Activated CD4-positive, CD25-positive, alpha-beta regulatory T cell treated with anti-CD3 and anti-CD28 coated beads, Interleukin-2, amount 50 U/mL, for 72 hours (primary cell): Measurements from ENCODE around the gene PLEK2.
"Not testable (repeated sequence)": the region's sequence is repeated elsewhere in the genome, so short reads cannot be mapped to it uniquely, and the experiment has no call there.

Experiments used
- DNase-seq: peaks from one replicate; pipeline ENCODE4 v3.0.0; 2021

Gene PLEK2

DNA sequence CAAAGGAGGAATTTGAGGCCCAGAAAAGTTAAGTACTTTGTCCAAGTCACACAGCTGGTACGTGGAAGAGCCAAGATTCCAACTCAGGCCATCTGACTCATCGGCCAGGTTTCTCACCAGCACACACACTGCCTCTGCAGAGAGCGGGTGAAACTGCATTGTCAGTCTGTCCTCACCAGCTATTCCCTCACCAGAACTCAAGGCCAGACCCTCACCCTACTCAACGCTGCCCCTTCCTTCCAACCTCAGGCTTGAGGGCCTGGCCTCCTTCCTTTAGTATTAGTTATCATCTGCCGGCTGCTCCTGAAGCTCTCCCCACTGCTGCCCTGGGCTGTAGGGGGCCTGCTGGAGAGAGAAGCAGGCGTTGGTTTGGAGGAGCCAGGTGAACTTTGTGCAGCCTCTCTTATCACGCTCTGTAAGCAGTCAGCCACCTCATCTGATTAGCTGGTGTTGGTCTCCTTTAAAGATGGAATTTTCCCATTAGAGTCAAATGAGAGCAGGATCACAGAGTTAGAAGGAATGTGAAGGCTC, 16.6 kb upstream of the PLEK2 start:
- no peak for DNase-seq

DNA sequence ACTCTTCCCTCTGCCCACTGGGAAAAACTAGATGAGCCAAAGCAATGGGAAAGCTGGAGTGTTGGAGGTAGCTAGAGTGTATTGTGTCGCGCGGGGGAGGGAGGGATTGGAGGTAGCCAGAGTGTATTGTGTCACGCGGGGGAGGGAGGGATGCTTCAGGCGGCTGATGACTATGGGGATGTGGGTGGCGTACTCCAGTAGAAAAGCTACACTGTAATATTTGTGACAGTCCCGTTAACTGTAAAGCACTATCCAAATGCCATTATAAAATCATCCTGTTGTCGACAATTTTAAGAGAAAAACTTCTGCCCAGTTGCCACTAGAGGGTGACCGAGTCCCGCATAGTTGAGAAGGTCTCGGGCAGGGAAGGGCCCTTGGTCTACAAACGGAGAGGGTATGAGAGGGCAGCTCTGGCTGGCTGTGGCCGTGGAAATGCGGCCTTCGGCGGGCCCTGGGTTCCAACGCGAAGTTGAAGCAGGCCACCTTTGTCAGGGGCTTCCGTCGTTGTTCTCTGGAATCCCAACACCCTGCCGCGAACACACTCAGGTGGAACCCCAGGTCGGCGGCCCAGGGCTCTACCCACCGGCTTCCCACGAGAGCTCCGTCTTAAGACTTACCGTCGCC, 15.1 kb upstream of the PLEK2 start:
- DNase-seq: peak; percentile 64

DNA sequence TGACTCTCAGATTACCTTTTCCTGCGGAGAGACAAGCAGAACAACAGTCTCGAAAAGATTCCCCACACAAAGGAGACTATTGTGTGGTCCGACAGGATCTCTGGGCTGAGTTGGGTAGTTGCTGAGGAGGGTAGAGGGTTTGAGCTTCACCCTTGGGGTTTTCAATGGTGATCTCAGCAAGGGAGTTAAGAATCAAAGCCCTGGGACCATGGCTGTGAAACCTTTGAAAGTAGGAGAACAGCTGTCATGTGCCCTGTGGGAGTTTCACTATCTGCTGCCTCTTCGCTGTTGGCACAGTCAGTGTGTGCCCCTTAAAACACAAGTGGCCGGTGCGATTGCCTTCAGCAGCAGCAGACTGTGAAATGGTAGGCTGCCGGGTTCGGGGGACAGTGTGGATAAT, 14.2 kb upstream of the PLEK2 start:
- DNase-seq: no peak

DNA sequence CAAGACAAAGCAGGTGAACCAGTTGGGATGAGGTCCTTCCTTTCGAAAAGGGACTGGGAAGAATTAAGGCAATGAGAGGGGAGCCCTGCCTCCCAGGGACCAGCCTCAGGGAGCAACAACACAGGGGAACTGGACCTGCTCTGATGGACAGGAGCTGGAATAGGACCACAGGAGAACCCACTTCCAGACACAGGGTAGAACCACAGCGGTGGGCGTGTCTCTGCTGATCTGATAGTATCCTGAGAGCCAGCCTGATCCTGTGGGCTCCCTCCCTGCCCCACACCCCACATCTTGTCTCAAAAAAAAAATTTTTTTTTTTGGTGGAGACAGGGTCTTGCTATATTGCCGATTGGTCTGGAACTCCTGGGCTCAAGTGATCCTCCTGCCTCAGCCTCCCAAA, 13.6 kb upstream of the PLEK2 start:
- no peak for DNase-seq

DNA sequence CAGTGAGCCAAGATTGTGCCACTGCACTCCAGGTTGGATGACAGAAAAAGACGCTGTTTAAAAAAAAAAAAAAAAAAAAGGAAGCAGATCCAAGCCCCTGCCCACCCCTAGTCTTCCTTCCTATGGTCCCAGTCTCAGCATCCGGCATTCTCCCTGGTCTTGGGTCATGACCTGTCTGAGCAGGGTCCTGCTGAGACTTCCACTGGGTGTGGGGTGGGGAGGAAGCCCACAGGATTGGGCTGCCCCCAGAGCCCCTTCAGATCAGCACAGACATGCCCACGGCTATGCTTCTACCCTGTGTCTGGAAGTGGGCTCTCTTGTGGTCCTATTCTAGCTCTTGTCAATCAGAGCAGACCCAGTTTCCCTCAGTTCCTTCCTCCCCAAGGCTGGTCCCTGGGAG, 12.6 kb upstream of the PLEK2 start:
- no peak for DNase-seq

DNA sequence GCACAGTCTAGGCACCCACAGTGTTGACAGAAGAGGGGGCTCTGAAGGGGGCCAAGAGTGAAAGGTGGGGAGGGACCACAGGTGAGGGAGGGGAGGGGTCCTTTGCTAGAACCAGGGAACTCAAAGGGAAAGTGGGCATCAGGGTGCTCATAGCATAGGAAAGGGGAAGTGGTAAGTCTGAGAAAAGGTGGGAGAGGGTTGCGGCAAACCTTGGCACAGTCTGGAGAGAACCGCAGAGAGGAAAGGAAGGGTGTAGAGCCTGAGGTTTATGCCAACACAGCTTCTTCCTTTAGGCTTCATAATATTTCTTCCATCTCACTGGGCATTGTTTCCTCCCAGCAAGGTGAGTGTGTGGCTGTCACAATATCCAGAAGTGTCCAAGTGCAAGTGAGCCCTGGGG, 11.5 kb upstream of the PLEK2 start:
- DNase-seq: no peak

DNA sequence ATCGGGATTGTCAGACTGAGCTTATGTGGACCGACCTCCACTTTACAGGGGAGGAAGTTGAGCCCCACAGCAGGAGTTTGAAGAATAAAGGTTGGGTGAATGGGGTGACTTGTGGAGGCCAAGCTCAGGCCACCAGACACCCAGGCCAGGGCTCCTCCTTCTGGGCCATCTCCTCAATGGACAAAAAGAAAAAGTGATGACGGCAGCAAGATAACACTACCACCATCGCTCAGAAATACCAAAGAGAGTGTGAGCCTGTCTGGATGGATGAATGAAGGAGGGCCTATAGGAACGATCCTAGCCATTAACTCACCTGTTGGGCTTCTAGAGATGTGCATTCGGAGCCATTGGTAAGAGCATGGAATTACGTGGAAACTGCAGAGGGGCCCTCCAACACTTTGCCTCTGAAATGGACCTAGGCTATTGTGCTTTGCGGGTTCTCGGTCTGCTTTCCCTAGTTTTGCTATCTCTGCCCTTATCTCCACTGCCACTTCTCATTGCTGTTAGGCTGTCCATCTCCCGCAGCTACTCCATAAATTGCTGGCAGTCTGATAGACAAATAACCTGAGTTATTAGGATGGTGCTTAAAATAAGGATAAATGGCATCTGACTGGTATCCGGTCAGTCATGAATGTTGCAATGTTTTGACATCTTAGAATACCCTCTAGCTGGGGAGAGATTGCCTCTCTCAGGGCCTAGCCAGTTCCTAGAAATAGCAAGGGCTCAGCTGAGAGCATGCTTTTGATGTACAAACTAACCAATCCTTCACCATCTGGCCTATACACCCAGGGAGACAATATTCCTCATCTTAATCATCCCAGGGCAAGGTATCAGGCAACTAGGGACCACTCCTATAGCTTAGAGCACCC, 9.6 kb upstream of the PLEK2 start:
- DNase-seq: no peak

DNA sequence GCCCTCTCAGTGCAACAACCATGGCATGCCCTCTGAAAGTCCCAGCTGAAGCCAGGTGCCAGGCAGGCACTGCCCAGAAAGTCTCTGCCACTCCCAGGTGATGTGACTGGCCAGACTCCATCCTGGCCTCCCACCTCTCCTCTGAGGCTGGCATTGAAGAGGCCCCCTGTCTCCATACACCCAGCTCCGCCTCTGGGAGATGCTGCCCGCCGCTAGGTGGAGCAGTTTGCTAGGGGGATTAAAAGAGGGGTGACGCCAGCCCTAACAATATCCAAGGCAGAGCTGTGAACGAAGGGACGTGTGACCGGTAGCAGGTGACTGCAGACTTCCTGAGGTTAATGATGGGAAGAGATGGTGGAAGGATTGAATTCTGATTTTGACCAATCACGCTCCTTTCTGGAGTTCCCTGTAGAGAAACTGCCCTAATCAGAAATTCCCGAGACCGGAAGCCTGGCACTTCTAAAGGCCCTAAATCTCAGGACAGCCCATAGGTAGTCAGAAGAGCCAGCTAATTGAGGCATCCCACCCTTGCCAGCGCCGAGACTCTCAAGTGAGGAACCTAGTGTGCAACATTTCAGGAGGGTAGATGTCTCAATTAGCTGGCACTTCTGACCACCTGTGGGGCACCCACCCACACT, 8.3 kb upstream of the PLEK2 start:
- no peak for DNase-seq

DNA sequence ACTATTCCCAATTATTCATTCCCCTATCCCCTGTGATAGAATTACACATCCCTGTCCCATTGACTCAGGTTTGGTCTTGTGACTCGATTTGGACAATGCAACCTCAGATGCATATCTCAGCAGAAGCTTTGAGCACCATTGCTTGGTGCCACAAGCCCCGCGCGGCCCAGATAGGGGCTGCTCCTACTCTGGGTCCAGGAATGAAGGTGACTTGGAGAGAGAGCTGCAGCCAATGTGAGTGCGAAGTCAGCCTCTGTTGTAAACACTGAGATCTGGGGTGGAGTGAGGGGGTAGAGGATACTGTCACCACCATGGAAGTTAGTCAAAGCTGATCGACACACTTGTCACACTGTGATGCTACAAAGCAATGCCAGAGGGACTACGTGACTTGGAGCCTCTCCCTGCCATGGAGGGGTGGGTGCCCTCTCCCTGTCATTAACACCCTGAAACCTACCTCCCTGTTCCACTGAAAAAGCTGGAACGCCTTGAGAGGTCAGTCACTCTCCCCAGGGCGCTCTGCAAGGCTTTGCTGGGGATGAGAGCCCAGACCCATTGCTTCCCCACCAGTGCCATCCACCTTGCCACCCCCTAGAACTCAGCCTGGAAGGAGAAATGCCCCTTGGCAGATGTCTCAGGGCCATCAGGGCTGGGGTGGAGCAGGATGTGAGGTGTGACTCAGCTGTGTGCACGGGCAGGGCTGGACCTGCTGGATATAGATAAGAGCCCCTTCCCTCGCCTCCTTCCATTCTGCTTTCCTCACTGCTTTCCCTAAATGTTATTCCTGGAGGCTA, 6.6 kb upstream of the PLEK2 start:
- no peak for DNase-seq

DNA sequence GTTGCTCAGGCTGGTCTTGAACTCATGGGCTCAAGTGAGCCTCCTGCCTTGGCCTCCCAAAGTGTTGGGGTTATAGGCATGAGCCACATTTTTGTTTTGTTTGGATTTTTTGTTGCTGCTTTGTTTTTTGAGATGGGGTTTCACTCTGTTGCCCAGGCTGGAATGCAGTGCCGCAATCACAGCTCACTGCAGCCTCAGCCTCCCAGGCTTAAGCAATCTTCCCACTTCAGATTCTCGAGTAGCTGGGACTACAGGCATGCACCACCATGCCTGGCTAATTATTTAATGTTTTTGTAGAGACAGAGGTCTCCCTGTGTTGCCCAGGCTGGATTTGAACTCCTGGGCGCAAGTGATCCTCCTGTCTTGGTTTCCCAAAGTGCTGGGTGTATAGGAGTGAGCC, 5.7 kb upstream of the PLEK2 start:
- no peak for DNase-seq

DNA sequence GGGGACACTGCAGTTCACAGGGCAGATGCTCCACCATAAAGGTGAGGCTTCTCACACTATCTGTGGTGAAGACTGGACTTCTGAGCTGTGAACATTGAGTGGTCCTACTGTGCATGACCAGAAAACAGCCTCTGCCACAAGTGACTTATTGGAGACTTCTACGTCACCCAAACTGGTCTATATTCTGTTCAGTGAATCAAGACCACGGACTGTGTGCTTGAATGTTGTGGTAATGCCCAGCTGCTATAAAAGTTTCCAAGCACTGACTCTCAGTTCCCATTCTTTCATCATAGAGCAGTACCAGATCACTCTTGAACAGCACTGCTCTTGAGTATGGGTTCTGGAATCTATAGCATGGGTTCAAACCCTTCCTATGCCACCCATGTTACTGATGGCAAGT, 4.8 kb upstream of the PLEK2 start:
- DNase-seq: no peak

DNA sequence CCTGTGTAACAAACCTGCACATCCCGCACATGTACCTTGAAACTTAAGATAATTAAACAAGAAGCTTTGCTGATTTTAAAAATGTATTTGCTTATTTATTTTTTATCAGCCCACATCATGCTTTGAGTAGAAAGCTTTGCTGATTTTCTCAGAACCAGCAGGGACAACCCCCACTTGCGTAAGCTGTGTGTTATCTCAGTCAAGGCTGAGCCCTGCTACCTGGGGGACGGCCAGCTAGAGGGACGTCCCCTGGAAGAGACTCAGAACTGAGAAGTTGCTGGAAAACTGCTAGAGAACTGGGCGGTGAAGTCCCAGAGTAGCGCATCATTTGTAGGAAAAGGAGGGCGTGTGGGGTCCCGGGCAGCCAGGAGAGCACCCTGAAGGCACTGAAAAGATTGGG, 4.1 kb upstream of the PLEK2 start:
- DNase-seq: no peak

DNA sequence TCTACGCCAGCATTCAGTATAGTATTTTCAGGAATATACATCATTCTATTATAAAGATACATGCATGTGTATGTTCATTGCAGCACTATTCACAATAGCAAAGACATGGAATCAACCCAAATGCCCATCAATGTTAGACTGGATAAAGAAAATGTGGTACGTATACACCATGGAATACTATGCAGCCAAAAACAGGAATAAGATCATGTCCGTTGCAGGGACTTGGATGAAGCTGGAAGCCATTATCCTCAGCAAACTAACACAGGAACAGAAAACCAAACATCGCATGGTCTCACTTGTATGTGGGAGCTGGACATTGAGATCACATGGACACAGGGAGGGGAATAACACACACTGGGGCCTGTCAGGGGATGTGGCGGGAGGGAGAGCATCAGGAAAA, 3.6 kb upstream of the PLEK2 start:
- DNase-seq: not testable (repeated sequence)

DNA sequence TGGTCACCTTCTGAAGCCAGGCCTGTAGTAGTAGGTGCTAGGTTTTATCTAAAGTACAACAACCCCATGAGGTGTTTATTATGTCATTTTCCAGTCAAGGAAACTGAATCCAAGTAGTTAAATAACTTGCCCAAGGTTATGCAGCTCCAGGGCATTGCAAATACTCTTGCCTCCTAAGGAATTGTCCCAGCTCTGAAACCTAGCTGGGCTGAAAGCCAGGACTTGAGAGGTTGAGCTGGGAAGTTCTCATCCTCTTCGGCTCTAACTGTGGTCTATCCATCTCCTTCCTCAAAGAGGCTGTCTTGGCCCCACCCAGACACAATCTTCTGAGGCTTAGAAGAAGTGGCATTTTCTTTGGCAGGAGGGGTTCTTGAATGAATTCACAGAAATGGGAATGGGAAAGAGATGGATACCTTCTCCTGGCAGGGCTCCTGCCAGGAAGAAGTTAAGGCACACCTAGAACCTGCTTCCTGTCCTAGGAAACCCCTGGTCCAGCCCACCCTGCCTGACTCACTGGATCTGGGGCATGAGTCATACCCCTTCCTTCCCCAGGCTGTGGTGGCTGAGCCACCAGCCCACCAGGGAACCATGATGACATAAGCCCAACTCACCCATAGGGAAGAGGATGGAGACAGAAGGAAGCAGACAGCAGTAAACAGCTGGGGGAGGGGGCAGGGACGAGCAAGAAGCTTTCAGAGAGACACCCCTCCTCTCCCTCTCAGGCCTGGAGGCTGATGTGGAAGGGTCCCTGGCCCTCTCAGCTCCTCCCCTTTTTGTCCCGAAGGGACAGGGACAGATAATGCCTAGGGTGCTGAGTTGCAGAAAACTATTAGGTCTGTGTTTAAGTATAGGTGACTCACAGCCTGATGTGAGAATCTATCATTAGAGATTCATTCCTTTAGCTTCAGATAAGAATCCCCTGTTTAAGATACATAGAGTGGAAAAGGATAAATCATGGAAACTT, 2.1 kb upstream of the PLEK2 start:
- DNase-seq: no peak

DNA sequence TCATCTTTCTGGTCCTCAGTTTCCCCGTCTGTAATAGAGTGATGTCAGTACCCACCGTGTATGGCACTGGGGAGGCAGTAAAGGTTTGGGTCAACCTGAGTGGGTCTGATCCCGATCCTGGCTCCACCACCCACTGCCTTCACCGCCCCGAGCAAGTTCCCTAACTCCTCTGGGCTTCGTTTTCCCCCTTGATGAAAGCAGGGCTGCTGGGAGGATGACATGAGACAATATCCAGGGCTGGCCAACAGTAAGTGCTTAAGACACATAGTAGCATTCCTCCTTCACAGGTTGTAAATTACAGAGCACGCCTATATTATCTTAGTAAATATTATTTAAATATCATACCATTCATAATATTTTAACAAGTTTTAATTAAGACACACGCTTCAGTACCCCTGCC, 595 bp downstream of the PLEK2 start:
- no peak for DNase-seq

DNA sequence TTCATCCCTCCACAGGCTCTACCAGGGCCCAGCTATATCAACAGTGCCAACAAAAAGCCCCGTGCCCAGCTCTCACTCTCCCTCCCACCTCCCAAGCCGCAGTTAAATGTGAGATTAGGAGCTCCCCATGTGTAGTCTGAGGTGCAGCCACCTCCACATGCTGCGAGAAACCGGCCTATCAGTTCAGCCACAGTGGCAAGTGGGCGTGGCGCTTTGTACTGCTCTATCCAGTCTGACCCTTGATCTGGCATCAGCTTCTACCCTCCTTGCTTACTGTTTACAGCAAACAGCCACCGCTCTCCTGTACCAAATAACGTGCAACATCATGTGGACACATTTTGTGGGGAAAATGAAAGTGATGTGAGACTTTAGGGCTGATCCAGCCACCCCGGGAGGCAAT, 1.7 kb downstream of the PLEK2 start:
- no peak for DNase-seq

DNA sequence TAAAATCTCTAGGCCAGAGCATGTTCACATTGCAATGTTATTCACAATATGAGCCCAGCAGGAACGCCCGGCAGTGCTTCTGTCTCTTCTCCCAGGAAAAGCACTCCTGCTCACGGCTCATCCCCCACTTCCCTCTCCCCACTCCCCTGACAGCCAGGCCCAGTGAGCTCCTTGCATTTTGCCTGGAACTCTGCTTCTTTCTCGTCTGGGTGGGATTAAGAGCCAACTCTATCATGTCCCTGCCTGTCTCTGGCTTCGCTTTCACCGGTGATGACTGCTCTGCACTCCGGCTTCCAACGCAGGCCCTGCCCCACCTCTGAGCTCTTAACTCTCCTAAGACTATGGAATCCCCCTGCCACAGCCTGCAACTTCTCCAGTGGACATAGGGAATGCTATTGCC, 2.5 kb downstream of the PLEK2 start:
- DNase-seq: no peak

DNA sequence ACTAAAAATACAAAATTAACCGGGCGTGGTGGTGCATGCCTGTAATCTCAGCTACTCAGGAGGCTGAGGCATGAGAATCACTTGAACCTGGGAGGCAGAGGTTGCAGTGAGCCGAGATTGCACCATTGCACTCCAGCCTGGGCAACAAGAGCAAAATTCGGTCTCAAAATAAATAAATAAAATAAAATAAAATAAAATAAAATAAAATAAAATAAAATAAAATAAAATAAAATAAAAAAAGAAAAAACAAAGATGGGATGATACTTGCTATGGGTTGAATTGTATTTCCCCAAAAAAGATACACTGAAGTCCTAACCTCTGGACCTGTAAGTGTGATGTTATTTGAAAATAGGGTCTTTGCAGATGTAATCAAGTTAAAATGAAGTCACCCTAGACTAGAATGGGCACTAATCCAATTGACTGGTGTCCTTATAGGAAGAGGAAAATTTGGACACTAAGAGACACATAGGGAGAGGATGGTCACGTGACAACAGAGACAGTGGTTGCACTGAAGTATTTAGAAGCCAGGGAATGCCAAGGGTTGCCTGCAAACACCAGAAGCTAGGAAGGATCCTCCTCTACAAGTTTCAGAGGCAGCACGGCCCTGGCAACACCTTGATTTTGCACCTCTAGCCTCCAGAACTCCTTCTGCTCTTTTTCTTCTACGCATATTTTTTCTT, 3.7 kb downstream of the PLEK2 start:
- DNase-seq: not testable (repeated sequence)

DNA sequence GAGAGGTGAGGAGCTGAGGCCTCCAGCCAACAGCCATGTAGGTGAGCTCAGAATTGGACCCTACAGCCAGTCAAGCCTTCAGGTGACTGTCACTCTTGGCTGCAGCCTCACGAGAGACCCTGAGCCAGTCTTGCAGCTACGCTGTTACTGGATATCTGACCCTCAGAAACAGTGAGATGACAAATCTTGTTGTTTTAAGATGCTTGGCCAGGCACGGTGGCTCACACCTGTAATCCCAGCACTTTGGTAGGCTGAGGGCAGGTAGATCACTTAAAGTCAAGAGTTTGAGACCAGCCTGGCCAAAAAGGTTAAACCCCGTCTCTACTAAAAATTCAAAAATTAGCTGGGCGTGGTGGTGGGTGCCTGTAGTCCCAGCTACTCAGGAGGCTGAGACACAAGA, 6.2 kb downstream of the PLEK2 start:
- no peak for DNase-seq

DNA sequence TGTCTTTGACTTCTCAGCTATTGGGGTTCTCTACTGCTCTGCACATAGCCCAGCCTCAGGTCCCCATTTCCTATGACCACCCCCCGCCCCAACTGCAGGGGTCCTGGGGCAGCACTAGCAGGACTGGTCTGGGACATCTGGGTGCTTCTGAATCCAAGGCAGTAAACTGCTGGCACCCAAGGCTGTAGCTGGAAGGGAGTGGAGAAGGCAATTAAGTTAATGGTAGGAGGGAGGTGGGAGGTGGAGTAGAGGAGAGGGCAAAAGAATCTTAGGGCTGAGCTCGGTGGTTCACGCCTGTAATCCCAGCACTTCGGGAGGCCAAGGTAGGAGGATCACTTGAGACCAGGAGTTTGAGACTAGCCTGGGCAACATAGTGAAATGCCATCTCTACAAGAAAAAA, 11.5 kb downstream of the PLEK2 start:
- DNase-seq: no peak

DNA sequence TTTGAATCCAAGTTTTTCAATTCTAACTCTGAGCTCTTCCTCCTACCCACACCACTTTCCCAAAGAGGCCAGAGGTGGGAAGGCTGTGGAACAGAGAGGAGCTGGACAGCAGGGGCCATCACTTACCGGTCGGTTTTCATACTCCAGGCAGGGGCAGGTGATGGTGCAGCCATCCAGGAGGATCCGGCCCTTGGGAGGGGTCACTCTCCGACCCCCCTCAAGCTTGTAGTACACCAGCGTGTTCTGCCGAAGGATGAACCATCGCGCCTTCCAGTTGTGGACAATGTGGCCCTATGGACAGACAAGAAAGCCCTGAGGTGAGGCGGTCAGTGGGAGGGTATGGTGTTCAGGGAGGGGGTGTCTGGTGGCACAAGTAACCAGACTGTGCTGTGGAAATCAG, 14.4 kb downstream of the PLEK2 start:
- no peak for DNase-seq
